RWPE1 (cell line): ENCODE results near the gene GNLY.
"Not testable (repeated sequence)": the region's sequence is repeated elsewhere in the genome, so short reads cannot be mapped to it uniquely, and the experiment has no call there.

ENCODE experiments used
- CTCF ChIA-PET: fragments of 350-600 bp; sonication (Branson Sonifier 250); formaldehyde crosslinking; extraction: SDS; loops from one replicate; lab custom pipeline; 2021; lab: Yijun Ruan, JAX
- POLR2A ChIA-PET: fragments of 400-600 bp; formaldehyde crosslinking; extraction: SDS; loops from one replicate; lab custom pipeline; 2020; ENCODE audit warnings: antibody characterized with exemption; ENCODE audit not compliant: low non-redundant PET; lab: Yijun Ruan, JAX
- DNase-seq: peaks from one replicate; pipeline ENCODE4 v3.0.0; 2012; ENCODE audit warnings: low spot score
- H3K27ac ChIP-seq: fragments of 450-650 bp; 2 replicates; pipeline ENCODE4 v1.5.1; 2017
- CTCF ChIP-seq: fragments of 450-650 bp; conservative IDR thresholded peaks from 2 replicates; pipeline ENCODE4 v1.5.1; 2017; ENCODE audit warnings: low read depth, mild to moderate bottlenecking

GNLY gene

GRCh38 chr2:85668009-85668856, 25.9 kb upstream of the GNLY start, which contains the start of gene SFTPB:
Gene SFTPB, minus strand, starts transcription at chr2:85668199. Its CDS starts 16 bp downstream, at chr2:85668183.
- no peak for DNase-seq
- ChIA-PET POLR2A (no interaction called here), CTCF (no interaction called here)

GRCh38 chr2:85668857-85669142, 25.4 kb upstream of the GNLY start:
- no peak for DNase-seq
- ChIA-PET POLR2A (no interaction called here), CTCF (no interaction called here)
- TF ChIP-seq CTCF = no peak
- H3K27ac ChIP-seq = no peak overlapping the region

More at GRCh38 chr2:85668009-85668856, 25.9 kb upstream of the GNLY start, which contains the start of gene SFTPB:
- no peak for TF ChIP-seq CTCF
- H3K27ac ChIP-seq = no peak within 1 kb of the TSS

GRCh38 chr2:85669549-85669948, 24.6 kb upstream of the GNLY start:
- DNase-seq = no peak
- H3K27ac ChIP-seq = no peak overlapping the region
- no peak for TF ChIP-seq CTCF
- ChIA-PET POLR2A (no interaction called here), CTCF (no interaction called here)

- POLR2A ChIA-PET, H3K27ac ChIP-seq, CTCF ChIA-PET, DNase-seq: not testable (repeated sequence)
Observed at GRCh38 chr2:85670416-85670815, 23.7 kb upstream of the GNLY start.

- ChIA-PET CTCF (no interaction called here), POLR2A (no interaction called here)
- no peak for TF ChIP-seq CTCF
- no peak overlapping the region for H3K27ac ChIP-seq
- no peak for DNase-seq
Observed at GRCh38 chr2:85672456-85672855, 21.7 kb upstream of the GNLY start.

GRCh38 chr2:85673716-85674375, 20.3 kb upstream of the GNLY start:
- DNase-seq = no peak
- CTCF ChIA-PET = interaction anchor here (0.6 kb wide), 2 partner anchors 44 to 201 kb away, joined by 3 to 4 read pairs; no protein-coding TSS in a partner anchor
- H3K27ac ChIP-seq = no peak overlapping the region
- no peak for TF ChIP-seq CTCF
- POLR2A ChIA-PET = no interaction called here

GRCh38 chr2:85674417-85674816, 19.7 kb upstream of the GNLY start:
- ChIA-PET CTCF (interaction anchor here (0.6 kb wide), 2 partner anchors 44 to 201 kb away, joined by 3 to 4 read pairs; no protein-coding TSS in a partner anchor), POLR2A (no interaction called here)
- no peak for DNase-seq
- no peak for TF ChIP-seq CTCF
- H3K27ac ChIP-seq = no peak overlapping the region
